Measurements from ENCODE around the gene SLC23A3. TPM values are rescaled to one million over a fixed set of nuclear protein-coding genes. Genes with fewer than 3 reads are reported as not detected.

Gene SLC23A3
- polyA plus RNA-seq, 1 donor (not counting 4 experiments of a cell fraction or from before 2014, with no cell fraction given): 1.4 TPM

GRCh38 chr2:219181531-219181930 is 11.7 kb upstream of the SLC23A3 start:
- peaks cover 11% of the 10 kb centered on the region for H3K79me2 ChIP-seq (ENCODE audit: control insufficient read depth, insufficient read depth, low read length)
- no peak for FAIRE-seq
- no peak overlapping the region for H3K4me2 ChIP-seq (ENCODE audit: control insufficient read depth, extremely low read depth, insufficient read depth, low read depth, low read length)
- H3K27me3 ChIP-seq (ENCODE audit: control insufficient read depth, extremely low read depth, insufficient read depth, low read length): no peaks in the 10 kb centered on the region
- dilution Hi-C loops (cut with MboI; ENCODE audit: extremely low pct_ligation_motif_present, low sequenced_read_pairs): no loop called here
- peaks cover 2% of the 10 kb centered on the region for H3K9me1 ChIP-seq (ENCODE audit: control insufficient read depth, extremely low read depth, insufficient read depth, low read length)
- H3K27ac ChIP-seq (ENCODE audit: control insufficient read depth, insufficient read depth, low read length): no peak overlapping the region
- no peak overlapping the region for H2AFZ ChIP-seq (ENCODE audit: control insufficient read depth, low read length)
- TF ChIP-seq CTCF (optimal IDR thresholded peaks at IDR 0.05 in 1 of 3, IDR thresholded peaks at IDR 0.05 in 1 of 3, conservative IDR thresholded peaks at IDR 0.05 in 1 of 3; ENCODE audit: extremely low read depth in 1 of 3, insufficient read depth in 2 of 3, low read length in 3 of 3) (no peak), EZH2 (IDR thresholded peaks at IDR 0.05; ENCODE audit: low read length) (no peak)
- H4K20me1 ChIP-seq (ENCODE audit: control insufficient read depth, extremely low read depth, insufficient read depth, low read length): no peaks in the 10 kb centered on the region
- H3K4me1 ChIP-seq (ENCODE audit: control insufficient read depth, extremely low read depth, insufficient read depth, low read length): peaks cover 12% of the 10 kb centered on the region
- DNase-seq (ENCODE audit: low read depth, low spot score): no peak
- no peaks in the 10 kb centered on the region for H3K9me3 ChIP-seq (ENCODE audit: control insufficient read depth, low read depth, low read length)
- no peak overlapping the region for H3K4me3 ChIP-seq (ENCODE audit: control insufficient read depth in 2 of 3, extremely low read depth in 1 of 3, insufficient read depth in 2 of 3, low read depth in 1 of 3, low read length in 3 of 3)
- peaks cover 21 to 29% of the 10 kb centered on the region in 2 experiments for H3K36me3 ChIP-seq (ENCODE audit: control insufficient read depth in 2 of 2, extremely low read depth in 1 of 2, insufficient read depth in 2 of 2, low read length in 2 of 2)
- no peak overlapping the region for H3K9ac ChIP-seq (ENCODE audit: control insufficient read depth, extremely low read depth, insufficient read depth, low read length)

GRCh38 chr2:219180961-219181360 is 11.1 kb upstream of the SLC23A3 start:
- dilution Hi-C loops (cut with MboI; ENCODE audit: extremely low pct_ligation_motif_present, low sequenced_read_pairs): no loop called here
- peaks cover 21 to 29% of the 10 kb centered on the region in 2 experiments for H3K36me3 ChIP-seq (ENCODE audit: control insufficient read depth in 2 of 2, extremely low read depth in 1 of 2, insufficient read depth in 2 of 2, low read length in 2 of 2)
- no peak for TF ChIP-seq EZH2 (IDR thresholded peaks at IDR 0.05; ENCODE audit: low read length)
- TF ChIP-seq CTCF (optimal IDR thresholded peaks at IDR 0.05 in 1 of 3, IDR thresholded peaks at IDR 0.05 in 1 of 3, conservative IDR thresholded peaks at IDR 0.05 in 1 of 3; ENCODE audit: extremely low read depth in 1 of 3, insufficient read depth in 2 of 3, low read length in 3 of 3): no peak

More at GRCh38 chr2:219180961-219181360, 11.1 kb upstream of the SLC23A3 start:
- DNase-seq (ENCODE audit: low read depth, low spot score): no peak
- H3K9me3 ChIP-seq (ENCODE audit: control insufficient read depth, low read depth, low read length): no peaks in the 10 kb centered on the region
- no peak for FAIRE-seq
- H3K9me1 ChIP-seq (ENCODE audit: control insufficient read depth, extremely low read depth, insufficient read depth, low read length): peaks cover 2% of the 10 kb centered on the region
- H3K4me3 ChIP-seq (ENCODE audit: control insufficient read depth in 2 of 3, extremely low read depth in 1 of 3, insufficient read depth in 2 of 3, low read depth in 1 of 3, low read length in 3 of 3): no peak overlapping the region
- no peaks in the 10 kb centered on the region for H4K20me1 ChIP-seq (ENCODE audit: control insufficient read depth, extremely low read depth, insufficient read depth, low read length)
- H3K9ac ChIP-seq (ENCODE audit: control insufficient read depth, extremely low read depth, insufficient read depth, low read length): no peak overlapping the region
- no peak overlapping the region for H3K27ac ChIP-seq (ENCODE audit: control insufficient read depth, insufficient read depth, low read length)
- no peak overlapping the region for H3K4me2 ChIP-seq (ENCODE audit: control insufficient read depth, extremely low read depth, insufficient read depth, low read depth, low read length)
- peaks cover 14% of the 10 kb centered on the region for H3K4me1 ChIP-seq (ENCODE audit: control insufficient read depth, extremely low read depth, insufficient read depth, low read length)
- H2AFZ ChIP-seq (ENCODE audit: control insufficient read depth, low read length): no peak overlapping the region
- peaks cover 16% of the 10 kb centered on the region for H3K79me2 ChIP-seq (ENCODE audit: control insufficient read depth, insufficient read depth, low read length)
- no peaks in the 10 kb centered on the region for H3K27me3 ChIP-seq (ENCODE audit: control insufficient read depth, extremely low read depth, insufficient read depth, low read length)

Measured in keratinocyte (primary cell).